Measurements from ENCODE around the gene TTL.
"Not testable (repeated sequence)": the region's sequence is repeated elsewhere in the genome, so short reads cannot be mapped to it uniquely, and the experiment has no call there.

TTL gene

DNA sequence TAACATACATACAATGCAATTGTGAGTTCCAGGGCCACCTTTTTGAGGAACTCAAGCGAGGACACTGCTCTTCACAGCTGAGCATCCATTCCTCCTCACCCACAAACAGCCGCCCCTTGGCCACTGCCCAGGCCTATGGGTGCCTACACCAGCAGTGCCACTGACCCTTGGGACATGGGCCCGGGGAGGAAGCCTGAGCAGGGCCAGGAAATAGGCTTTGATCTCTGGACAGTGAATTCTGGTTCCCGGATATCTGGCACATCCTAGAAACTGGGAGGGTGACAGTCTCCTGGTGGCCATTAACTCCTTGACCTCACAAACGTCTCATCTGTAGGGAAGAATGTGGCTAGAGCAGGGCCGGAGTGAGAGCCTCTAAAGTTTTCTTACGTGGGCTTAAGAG lies 5.5 kb upstream of the TTL start:
- DNase-seq = no peak

DNA sequence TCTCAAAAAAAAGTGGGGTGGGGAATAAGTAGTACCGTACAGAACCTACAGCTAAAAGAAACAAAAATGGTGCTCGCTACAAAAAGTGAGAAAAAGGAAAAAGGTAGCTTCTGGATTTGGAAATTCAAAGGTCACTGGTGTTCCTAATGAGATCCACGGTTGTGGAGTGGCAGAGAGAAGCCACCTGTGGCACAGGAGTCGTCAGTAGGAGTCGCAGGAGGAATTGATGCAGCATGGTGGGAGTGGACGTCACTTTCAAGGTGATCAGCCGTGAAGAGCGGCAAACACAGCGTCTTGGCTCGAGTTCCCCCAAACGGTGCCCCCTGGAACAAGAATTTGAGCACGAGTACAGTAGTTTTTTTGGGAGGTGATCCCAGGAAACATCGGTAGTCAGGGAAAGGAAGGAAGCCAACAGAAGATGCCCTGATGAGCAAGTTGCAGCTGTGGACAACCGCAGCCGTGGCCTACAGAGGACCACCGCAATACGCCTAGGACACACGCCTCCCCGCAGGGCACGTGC lies 1.4 kb upstream of the TTL start:
- peak; percentile 15 for DNase-seq

DNA sequence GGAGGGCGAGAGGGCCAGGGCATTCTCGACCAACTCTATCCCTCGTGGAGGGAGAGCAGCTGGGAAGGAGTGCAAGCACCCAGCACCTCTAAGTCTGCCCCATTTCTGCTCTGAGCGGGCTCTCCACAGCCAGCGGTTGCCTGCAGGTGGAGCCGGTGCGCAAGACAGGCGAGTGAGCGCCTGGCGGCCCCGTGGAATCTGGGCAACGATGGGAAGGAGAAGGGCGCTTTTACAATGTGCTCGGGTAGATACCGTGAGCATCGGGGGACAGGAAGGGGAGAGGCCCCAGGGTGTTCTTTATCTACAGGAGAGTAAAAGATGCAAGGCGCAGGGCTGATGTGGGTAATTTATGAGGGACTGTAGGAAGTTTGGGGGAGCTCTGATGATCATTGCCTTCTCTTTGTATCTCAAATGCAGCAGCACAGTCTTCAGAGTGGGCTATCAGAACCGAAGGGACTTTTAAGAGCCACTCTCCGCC lies 867 bp upstream of the TTL start:
- peak; percentile 88 for DNase-seq

DNA sequence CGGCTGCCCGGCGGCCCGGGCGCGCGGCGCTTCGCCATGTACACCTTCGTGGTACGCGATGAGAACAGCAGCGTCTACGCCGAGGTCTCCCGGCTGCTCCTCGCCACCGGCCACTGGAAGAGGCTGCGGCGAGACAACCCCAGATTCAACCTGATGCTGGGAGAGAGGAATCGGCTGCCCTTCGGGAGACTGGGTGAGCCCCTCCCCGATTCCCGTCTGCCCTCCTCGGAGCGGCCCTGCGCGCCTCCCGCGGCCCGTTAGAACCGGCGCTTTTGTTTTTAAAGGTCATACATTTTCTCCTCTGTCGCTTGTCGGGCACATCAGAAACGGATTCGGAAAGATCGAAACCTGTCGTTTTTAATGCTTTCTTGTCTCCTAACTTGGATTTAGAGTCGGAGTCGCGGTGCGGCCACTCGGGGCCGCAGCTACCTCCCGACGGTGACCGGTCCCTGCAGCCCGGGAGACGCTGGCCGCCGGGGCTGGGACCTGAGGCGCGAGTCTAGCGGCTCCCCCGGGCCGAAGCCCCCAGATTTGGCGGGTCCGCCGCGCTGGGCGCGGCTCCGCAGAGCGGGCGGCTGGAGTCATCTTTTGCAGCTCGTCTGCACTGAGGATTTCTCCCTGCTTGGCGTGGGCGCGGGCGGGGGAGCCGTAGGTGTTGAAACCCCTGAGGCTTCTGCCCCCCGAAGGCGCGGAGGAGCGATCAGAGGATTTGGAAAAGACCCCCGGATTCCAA lies 519 bp downstream of the TTL start:
- DNase-seq = peak; percentile 33

DNA sequence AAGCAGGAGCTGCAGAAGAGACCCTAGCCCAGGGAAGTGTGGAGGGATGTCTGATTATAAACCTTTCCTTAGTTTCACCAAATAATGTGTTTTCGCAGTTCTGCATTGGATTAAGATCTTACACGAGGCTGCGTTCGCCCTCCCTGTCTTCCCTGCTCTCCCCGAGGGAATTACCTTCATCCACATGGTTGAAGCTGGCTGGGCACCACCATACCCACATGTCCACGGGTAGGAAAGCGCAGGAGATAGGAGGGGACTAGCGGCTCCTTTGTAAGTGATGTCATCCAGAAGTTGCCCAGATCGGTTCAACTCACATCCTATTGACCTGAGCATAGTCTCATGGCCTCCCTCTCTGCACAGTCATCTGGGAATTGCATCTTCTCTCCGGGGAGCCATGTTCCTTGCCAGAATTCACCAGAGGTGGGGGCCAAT lies 1.1 kb downstream of the TTL start:
- DNase-seq = peak; percentile 9

DNA sequence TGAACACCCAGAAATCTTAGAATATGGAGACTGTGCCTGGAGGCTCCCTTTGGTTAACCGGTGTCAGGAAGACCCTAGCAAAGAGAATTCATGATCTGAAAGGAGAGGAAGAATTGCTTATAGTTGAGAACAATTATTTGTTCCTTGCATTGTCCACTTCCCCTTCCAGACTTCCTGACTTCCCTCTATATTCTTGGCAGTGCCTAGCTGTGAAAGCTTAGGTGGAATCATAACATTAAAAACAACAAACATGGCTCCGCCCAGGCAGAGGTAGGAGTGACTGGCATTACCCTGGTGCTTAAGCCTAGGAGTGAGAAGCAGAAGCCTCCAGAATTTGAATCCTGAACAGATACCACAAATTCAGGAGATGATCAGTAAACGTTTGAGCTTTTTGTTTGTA lies 1.9 kb downstream of the TTL start:
- DNase-seq = no peak

DNA sequence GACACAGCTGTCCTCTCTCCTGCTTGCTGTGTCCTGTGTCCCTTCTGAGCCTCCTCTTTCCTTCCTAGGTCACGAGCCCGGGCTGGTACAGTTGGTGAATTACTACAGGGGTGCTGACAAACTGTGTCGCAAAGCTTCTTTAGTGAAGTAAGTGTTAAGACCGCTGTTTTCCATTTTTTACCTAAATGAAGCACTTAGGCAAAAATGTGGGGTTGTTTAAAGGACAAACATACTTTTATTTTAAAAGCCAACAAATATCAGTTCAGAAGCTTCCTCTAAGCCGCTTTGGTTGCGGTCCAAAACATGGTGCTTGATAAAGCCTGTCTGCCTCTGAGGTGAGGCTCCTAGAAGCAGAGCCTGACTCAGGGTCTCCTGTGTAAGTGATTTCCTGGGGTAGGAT lies 3.9 kb downstream of the TTL start:
- no peak for DNase-seq

DNA sequence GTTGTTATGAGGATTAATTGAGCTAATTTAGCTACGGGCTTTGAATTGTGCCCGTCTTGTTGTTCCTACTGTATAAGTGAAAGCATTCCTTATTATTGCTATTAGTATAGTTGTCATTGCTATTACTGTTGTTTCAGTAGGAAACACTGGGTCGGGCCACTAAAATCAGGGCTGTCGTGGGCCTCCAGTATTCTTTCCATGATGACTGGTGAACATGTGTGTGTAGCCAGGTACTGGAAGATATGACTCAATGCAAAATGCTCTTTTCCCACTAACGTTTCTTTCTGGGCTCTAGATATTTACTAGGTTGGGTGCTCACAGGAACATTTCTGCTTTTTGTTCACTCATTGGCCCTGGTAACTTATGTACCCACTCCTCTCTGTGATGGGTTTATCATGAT lies 4.9 kb downstream of the TTL start:
- DNase-seq = peak; percentile 31

DNA sequence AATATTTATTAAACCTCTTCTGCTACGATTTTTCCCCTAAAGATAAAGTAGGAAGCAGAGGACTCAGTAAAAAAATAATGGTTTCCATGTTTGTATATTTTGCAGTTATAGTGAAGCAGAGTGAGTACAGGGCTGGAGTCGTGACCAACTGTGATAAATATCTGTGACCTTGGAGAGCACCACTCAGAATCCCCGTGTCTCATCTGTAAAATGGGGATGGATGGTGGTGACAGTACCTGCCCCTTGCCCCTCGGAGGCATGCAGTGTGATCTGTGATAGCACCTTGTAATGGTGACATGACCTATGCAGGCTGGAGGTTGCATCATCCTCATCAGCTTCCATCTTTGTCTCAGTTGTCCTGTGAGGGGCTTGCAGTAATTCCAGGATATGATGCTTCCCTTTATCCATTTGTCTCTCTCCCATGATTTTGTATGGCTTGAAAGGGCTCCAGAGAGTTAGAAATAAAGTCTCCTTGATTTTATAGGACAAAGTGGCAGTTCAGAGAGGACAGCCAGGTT lies 5.5 kb downstream of the TTL start:
- no peak for DNase-seq

DNA sequence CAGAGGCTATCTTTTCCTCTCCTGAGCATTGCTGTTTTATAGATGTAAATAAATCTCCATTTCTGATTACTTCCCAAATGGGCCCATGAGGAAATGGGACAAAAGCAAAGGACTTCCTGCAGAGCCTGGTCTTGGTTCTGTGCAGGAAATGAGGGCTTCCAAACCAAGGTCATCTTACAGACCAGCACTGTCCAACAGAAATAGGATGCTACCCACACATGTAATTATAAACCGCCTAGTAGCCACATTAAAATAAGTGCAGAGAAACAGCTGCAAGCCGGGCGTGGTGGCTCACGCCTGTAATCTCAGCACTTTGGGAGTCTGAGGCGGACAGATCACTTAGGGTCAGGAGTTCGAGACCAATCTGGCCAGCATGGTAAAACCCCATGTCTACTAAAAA lies 6.2 kb downstream of the TTL start:
- no peak for DNase-seq

DNA sequence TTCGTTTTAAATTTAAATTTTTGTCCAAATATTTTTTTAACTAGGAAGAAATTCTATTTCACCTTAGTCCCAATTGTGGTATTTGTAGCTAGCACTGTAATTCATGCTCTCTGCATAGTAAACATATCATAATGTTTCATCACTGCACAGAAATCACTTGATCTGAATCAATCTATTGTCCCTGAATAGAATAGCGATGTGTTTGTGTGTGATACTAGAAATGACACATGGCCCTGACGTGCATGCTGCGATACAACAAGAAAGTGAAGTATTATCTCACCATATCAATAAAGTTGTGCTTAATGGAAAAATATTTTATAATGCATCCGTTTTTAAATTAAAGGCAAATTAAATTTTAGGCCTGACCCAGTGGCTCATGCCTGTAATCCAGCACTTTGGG lies 10.0 kb downstream of the TTL start:
- DNase-seq = no peak

DNA sequence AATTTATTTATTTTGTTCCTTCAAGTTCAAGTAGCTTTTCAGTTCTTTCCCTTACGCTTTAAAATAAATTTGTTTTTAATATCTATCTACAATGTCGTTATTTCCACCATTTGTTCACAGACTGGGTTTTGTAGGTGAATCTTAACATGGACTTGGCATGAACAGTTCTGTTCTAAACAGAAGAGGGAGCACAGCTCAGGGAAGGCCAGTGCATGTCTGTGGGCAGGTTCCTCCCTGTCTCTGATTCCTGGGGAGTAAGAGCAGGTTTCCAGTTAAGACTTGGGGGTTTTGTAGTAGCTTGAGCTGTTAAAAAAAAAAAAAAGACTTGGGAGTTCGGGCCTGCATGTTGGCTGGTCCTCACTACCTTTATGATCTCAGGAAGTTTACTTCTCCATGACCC lies 11.1 kb downstream of the TTL start:
- no peak for DNase-seq

DNA sequence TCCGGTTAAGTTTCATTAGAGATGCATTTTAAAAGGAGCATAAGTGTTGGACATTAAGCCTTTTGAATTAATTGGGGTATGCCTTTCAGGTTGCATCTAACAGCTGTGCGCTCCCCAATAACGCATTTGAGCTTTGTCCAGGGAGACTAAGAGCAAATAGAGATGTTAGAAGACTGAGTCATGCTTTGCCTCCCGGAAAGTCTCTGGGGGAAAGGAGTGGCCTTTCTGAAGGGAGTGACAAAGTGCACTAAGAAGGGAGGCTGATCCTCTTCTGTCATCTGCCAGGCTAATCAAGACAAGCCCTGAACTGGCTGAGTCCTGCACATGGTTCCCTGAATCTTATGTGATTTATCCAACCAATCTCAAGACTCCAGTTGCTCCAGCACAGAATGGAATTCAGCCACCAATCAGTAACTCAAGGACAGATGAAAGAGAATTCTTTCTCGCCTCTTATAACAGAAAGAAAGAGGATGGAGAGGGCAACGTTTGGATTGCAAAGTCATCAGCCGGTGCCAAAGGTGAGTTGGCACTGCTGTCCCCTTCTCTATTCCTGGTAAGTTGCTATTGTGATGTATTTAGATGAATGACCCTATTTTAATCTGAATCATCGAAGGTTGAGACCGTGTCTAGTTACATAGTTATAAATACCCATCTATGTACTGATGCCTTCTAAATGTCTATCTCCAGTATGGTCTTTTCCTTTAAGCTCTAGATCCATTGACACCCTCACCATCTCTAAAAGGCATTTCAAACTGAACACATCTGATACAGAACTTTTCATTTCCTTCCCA lies 12.1 kb downstream of the TTL start:
- DNase-seq = no peak

DNA sequence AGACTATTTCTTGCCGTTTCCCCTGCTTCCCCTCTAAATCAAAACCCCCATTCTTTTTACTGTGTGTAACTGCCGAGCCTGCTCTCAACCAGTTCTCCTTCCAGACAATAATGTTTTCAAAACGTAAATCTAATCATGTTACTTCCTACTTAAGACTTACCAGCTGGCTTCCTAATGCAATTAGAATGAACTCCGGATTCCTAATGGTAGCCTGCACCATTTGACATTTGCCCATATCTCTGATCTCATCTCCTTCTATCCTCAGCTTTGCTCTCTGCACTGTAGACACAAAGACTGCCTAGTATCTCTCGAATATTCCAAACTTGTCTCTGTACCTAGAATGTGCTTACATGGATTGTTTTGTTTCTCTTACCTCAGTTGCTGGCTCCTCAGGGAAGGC lies 12.9 kb downstream of the TTL start:
- DNase-seq = no peak

DNA sequence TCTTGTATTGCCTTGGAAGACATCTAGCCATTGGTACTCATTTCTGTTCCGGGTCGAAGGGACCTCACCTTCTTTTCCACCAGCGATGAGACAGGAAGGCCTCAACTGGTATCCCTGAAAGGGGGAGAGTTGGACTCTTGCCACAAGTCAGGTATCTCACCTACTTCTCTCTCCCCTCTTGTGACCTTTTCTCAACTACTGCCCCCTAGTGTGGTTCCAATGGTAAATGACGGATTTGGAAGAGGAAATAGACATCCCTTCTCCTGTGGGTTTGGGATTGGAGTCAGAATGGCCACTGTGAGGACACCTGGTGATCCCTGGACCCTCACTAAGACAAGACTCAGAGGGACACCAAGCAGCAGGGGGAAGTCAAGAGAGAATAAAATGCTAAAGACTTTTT lies 13.9 kb downstream of the TTL start:
- DNase-seq = not testable (repeated sequence)

DNA sequence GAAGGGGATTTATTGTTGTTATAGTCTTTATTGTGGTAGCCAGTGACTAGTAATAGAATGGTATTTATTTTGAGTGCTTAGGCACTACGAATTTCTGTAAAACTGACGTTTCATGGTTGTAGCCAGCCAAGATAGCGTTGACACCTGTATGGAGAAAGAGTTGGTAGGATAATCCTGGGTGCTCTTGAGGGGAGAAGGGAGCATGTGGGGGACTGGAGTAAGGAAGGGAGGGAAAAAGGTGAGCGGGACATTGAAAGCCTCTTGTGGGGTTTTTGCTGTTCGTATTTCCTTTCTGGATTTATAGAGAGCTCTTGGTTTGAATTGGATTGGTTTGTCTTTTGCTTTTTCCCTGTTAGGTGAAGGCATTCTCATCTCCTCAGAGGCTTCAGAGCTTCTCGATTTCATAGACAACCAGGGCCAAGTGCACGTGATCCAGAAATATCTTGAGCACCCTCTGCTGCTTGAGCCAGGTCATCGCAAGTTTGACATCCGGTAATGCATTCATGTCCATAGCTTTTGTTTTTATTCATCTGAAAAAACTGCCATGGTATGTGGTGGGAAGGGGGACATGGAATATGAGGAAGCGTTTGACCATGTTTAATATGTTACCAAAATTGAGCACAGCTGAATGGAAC lies 19.0 kb downstream of the TTL start:
- peak; percentile 36 for DNase-seq

DNA sequence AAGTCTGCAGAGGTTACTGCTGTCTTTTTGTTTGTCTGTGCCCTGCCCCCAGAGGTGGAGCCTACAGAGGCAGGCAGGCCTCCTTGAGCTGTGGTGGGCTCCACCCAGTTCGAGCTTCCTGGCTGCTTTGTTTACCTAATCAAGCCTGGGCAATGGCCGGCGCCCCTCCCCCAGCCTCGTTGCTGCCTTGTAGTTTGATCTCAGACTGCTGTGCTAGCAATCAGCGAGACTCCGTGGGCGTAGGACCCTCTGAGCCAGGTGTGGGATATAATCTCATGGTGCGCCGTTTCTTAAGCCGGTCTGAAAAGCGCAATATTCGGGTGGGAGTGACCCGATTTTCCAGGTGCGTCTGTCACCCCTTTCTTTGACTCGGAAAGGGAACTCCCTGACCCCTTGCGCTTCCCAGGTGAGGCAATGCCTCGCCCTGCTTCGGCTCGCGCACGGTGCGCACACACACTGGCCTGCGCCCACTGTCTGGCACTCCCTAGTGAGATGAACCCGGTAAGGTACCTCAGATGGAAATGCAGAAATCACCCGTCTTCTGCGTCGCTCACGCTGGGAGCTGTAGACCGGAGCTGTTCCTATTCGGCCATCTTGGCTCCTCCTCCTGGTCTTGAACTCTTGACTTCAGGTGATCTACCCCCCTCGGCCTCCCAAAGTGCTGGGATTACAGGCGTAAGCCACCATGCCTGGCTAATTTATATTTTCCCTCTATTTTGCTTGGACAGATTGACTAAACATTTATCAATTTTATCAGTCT lies 27.5 kb downstream of the TTL start:
- not testable (repeated sequence) for DNase-seq

DNA sequence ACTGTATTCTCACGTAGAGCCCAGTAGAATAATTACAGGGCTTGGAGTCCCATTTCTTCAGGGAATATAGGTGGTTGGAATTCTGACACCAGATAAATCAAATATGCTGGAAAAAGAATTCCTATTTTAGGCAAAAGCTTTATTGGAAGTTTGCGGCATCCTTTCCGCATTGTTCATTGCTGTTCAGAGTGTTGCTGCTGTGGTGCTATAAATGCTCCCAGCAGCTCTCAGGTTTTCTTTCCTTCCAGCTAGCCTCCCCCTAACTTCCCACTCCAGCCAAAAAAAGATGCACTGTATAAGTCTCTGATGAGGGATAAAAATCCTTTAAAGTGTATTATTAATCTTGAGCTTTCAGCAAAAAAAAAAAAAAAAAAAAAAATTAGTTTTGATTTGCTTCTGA lies 34.8 kb downstream of the TTL start:
- no peak for DNase-seq

DNA sequence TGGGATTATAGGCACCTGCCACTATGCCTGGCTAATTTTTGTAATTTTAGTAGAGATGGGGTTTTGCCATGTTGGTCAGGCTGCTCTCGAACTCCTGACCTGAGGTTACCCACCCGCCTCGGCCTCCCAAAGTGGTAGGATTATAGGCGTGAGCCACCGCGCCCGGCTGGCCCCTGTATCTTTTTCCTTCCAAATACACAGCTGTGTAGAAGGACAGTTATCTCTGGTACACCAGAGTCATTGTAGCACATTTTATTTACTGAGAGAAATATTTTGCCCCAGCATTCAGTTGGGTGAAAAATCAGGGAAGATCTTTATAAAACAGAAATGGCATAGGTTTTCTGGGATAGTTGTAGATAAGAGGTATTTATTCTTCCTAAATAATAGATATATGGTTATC lies 36.9 kb downstream of the TTL start:
- DNase-seq = no peak

DNA sequence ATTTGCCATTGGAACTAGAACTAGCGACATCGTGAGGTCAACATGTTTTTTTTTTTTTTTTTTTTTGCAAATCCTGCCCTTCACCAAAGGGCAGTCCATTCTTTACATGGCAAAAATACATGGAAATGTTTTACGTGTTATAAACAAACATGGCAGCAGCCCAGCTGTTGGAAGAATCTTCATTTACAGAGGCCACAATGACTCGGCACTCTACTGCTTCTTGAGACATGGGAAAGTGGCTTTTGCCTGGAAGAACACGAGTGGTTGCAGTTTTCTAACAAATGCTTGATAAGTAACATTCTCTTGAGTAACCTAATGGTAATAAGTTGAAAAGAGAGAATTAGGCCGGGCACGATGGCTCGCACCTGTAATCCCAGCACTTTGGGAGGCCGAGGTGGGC lies 37.5 kb downstream of the TTL start:
- DNase-seq = no peak

DNA sequence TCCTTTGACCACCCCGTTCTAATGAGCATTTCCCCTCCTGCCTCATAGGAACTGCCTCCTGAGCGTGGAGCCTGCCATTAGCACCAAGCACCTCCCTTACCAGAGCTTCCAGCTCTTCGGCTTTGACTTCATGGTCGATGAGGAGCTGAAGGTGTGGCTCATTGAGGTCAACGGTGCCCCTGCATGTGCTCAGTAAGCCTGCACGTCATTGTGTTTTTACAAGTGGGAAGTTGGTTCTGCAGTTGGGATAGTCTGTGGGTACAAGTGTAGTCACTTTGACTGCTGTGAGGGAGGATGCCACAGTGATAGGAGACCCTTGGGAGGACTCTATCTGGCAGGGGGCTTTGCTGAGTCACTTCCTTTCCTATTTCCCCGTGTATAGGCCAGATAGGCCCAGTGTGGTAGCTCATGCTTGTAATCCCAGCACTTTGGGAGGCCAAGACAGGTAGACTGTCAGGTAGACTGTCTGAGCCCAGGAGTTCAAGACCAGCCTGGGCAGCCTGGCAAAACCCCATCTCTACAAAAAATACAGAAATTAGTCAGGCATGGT lies 38.4 kb downstream of the TTL start:
- DNase-seq = no peak

DNA sequence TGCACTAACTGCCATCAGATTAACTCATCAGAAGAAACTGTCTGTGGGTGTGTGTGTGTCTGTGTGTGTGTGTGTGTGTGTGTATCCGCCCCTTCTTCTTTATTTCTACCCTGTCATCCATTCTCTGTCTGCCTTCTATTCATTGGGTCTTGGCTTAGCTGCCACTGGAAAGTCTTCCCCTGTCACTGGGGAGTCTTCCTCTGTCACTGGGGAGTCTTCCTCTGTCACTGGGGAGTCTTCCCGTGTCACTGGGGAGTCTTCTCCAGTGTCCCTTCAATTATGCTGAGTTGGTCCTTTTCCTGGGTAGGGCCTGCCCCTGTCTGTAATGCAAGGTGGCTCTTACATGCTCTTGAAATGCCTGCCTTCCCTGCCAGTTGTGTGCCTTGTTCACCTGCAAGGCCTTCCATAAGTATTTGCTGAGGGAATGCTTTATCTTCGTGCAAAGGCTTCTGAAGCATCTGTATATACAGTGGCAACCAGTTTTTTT lies 41.4 kb downstream of the TTL start:
- no peak for DNase-seq
